Activated gamma-delta T cell treated with anti-CD3 and anti-CD28 coated beads, Interleukin-2, amount 50 U/mL, for 16 hours (primary cell): Measurements from ENCODE around the gene PNMA8B.
A peak's percentile ranks its signal among the peaks of the same experiment; 100 is the strongest.
"Not testable (repeated sequence)": the region's sequence is repeated elsewhere in the genome, so short reads cannot be mapped to it uniquely, and the experiment has no call there.

ENCODE experiments used
- DNase-seq: peaks from one replicate; pipeline ENCODE4 v3.0.0-alpha.2; 2020; ENCODE audit warnings: low read depth

The PNMA8B gene, protein sequence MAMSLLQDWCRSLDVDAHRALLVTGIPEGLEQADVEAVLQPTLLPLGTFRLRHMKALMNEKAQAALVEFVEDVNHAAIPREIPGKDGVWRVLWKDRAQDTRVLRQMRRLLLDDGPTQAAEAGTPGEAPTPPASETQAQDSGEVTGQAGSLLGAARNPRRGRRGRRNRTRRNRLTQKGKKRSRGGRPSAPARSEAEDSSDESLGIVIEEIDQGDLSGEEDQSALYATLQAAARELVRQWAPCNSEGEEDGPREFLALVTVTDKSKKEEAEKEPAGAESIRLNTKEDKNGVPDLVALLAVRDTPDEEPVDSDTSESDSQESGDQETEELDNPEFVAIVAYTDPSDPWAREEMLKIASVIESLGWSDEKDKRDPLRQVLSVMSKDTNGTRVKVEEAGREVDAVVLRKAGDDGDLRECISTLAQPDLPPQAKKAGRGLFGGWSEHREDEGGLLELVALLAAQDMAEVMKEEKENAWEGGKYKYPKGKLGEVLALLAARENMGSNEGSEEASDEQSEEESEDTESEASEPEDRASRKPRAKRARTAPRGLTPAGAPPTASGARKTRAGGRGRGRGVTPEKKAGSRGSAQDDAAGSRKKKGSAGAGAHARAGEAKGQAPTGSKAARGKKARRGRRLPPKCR

DNA sequence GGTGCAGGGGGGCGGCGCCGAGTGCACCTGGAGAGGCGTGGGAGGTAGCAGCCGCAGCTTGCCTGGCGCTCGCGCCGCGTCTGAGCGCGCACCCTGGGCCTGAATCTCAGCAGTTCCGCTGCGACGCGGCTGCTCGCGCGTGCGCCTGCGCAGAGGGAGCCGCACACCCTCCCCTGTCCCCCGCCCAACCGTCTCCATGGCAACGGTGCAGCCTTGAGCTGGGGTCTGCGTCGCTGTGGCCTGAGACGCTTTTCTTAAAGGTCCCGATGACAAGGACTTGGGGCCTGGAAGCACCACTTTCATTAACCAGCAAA is at the start of gene PNMA8B:
Gene PNMA8B, minus strand, starts transcription at position 82 of the 314 bp plus-strand sequence. CDS start 402 bp downstream, outside the sequence.
- no peak for DNase-seq

DNA sequence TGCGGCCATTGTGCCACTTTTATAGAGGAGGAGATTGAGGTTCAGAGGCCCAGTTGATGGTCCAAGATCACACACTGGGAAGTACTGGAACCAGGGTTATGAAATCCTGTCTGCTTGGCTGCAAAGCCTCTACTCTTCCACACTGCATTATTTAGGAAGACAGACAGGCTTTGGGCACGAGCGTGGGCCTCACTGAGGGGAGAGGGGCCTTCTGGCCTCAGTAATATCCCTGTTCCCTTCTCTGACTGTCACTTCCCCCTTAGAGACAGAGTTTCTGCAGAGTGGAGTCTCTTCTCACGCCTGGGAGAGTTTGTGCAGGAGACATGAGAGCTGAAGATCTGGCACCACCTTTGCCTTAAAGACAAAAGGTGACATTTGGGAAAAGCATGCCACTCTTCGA is 49.0 kb upstream of the PNMA8B start:
- DNase-seq: no peak

DNA sequence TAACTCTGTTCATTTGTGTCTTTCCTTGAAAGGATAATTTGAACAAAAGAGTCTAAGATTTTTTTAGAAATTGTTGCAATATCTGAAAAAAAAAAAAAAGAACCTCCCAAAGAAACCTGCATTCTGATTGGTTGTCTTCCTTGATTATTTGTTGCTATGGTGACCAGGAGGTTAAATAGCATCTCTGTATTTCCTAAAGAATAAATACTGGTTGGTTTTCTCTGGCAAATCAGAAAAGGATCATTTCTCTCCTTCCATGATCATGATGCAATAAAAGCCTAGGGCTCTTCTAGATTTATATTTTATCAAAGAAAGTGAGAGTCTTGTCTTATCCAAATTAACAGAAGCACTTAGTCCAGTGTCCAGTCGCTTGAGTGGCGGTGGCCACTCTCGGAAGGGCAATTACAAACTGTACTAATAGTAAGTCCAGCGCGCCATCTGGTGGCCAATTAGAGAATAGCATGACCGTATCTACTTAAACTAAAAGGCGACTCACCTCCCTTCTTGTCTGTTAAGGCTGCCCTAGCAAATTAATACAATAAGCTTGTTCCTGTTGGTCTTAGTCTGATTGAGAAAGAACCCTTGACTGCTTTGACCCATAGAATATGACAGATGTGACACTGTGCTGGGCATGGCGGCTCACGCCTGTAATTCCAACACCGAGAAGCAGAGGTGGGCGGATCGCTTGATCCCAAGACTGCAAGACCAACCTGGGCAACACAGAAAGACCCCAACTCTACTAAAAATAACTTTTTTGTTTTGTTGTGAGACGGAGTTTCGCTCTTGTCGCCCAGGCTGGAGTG is 47.0 kb upstream of the PNMA8B start:
- DNase-seq: peak; percentile 79

DNA sequence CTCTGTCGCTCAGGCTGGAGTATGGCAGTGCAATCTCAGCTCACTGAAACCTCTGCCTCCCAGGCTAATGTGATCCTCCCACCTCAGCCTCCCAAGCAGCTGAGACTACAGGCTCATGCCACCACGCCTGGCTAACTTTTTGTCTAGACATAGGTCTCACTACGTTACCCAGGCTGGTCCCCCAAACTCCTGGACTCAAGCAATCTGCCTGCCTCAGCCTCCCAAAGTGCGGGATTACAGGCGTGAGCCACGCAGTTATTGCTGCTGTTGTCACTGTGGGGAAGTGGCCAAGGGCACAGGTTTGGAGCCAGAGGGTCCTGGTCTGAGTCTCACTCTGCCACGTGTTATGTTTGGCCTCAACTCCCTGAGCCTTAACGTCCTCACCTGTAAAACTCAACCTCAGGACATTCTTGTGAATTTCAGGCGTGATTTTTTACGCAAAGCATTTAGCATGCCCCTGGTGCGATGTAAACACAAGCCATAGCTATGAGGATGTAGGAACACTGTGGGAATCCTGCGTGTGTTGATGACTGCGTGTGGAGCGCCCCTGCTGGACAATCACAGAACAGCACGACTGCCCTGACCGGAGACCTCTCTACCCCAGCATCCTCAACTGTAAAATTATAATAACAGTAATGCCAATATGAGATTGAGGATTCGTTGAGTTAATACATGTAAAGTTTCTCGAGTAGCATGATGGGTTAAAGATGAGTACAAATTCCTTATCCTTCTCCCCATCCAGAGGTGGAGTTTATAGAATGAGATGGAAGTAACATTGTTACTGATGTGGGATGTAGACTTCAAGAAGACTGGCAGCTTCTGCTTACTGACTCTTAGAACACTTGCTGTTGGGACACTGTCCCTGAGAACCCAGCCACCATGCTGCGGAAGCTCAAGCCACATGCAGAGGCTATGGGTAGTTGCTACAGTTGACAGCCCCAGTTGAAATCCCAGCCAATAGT is 41.8 kb upstream of the PNMA8B start:
- DNase-seq: peak; percentile 46

DNA sequence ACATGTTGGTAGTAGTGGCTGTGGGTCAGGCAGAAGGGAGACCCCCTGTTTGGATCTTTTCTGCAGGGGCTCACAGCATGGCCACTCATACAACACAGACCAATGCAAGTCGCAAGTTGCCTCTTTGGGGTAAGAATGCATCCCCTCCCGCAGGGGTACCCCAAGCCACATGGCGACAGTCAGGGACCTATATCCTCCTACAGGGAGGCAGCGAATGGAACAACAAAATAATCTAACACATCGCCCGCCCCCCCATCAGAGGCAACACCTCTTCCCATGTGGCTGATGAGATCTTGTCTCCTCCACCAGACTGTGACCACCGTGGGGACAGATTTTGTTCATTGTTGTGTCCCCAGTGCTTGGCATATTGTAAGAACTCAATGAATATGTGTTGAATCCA is 40.7 kb upstream of the PNMA8B start:
- DNase-seq: no peak

DNA sequence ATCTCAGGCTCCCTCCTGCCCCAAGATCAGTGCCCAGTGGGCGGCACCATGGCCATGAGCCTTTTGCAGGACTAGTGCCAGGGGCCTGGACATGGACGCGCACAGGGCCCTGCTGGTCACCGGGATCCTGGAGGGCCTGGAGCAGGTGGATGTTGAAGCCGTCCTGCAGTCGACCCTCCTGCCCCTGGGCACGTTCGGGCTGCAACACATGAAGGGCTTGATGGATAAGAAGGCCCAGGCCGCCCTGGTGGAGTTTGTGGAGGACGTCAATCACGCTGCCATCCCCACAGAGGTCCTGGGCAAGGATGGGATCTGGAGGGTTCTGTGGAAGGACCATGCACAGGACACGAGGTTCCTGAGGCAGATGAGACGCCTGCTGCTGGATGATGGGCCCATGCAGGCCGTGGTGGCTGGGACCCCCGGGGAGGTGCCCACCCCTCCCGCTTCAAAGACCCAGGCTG is 38.0 kb upstream of the PNMA8B start:
- DNase-seq: no peak

DNA sequence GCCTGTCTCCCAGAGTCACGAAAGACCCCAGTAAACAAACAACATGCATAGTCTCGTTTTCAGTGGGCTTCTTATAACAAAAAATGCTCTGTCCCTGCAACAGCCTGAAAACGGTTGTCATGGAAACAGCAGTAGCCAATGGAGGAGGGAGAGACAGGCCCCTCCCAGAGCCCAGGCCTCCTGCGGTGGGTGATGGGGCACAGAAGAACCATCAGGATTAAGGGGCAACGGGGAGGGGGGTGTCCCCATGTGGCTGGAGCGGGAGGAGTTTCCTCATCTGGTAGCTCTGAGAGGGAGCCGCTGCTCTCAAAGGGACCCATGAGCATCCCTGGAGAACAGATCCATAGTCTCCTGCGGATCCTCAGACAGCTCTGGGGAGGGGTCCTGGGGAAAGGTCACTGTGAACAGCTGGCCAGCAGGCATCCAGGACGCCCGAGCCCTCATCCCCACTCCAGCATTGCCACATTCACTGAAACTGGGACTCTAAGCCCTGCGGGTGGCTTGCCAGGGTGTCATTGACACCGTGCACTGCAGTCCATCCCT is 37.5 kb upstream of the PNMA8B start:
- no peak for DNase-seq

DNA sequence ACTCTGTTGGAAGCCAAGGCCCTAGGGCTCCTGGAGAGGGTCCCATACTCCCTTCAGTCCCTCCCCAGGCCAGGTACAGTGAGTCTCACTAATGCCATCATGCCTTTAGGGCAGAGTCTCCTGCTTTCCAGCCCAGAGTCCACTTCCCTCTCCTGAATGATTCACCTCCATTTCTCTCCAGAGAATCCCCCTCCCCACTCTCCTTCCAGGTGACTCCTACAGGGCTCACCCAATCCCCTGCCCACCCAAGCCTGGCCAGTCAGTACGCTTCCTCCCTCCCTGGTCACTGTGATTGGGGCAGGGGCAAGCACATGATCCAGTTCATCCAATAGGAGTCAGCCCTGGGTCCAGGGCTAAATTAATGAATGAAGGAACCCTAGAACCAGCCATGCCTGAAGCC is 35.0 kb upstream of the PNMA8B start:
- DNase-seq: no peak

DNA sequence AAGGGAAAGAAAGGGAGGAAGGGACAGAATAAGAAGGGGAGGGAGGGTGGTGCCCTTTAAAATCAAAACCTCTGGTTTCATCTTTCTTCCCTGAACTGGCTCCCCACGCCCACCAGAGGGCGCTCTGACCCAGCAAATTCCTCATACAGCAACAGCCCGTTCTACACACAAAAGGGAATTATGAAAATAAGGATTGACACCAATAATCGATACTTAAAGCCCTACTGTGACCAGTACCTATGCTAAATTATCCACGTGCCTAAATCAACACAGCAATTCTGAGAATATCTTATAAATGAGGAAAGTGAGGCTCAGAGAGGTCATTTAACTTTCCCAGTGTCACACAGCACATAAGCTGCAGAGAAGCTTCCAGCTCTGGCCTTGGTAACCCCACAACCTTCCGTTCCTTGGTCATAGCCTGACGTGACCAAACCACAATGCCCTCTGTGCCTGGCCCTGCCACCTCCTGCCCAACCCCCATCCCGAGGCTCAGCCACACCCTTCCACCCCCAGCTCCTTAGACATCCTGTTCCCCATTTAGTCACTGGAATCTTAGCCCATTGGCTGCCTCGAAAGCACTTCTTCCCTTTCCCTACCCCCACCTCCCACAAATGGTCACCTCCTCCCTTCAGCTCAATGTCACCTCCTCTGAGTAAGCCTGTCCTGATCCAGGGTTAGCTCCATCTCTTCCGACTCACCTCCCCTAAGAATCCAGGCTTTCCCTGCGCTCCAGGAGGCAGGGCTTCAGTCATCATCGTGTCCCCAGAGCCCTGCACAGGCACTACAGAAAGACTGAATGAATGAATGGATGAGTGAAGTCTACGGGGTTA is 34.2 kb upstream of the PNMA8B start:
- peak; percentile 71 for DNase-seq

DNA sequence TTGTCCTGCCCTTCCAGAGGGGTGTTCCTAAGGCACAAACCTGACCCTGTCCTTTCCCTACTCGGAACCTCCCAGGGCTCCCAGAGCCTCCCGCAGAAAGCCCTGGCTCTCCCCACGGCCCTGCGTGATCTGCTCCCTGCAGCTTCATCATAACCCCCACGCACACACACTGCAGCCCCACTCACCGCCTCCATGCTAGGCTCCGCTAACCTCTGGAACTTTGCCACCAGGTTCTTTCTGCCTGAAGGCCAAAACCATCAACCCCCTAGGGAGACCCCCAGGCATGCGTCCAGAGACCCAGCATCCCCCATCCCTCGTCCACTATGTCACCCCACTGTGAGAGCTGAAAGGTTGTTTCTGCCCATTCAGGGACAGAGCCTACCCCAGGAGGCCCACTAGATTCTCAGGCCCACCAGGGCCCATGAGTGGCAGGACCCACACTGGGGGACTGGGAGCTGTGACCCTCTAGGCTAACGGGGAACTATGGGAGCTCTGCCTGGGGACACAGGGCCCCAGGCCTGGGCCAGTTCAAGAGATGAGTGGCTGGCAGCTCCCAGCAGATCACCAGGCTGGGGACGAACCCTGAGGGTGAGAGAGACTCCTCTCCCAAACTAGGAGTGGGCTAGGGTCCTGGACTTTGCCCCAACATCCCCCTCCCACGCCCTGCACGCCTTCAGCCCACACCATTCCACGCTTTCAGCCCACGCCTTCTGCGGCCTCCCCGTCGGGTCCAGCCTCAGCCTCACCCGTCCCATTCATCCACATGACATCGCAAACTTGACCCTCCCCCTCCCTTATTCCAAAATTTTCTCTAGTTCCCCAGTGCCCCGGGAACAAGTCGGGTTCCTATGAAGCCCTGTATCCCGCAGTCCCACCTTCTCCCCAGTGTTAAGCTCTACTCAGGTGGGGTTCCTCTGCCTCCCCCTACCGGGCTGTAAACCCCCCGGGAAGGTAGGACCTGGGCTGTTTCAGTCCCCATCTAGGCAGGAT is 33.2 kb upstream of the PNMA8B start:
- no peak for DNase-seq

DNA sequence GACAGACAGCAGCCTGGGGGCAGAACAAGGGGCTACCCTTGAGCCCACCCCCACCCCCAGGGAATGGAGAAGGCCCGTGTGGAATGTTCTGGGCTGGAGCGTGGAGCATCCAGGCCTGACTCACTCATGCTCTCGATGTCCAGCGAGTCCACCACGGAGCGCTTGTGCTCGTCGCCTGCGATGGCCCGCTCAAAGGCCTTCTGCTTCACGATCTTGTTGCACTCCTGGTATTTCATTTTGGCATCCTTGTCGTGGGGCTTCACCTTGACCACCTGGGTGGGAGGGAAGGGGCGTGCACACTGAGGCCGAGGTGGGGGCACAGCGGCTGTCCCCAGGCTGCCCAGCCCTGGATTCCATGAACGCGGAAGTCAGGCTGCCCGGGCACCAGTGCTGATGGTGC is 31.1 kb upstream of the PNMA8B start:
- not testable (repeated sequence) for DNase-seq

DNA sequence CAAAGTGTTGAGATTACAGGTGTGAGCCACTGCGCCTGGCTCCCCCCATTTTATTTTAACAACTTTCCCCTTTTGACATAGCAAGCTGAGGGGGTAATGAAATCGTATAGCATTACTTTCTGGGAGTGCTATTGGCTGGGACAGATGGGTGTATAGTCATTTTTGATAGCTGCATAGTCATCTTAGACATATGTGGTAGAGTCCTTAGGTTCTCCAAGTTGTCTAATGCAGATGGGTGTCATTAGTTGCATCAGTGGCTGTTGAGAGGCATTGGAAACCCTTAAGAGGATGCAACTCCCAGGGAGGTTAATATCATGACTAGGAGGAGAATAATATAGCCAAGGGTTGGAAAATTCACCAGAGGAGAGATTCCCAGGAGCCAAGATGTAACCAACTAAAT is 28.6 kb upstream of the PNMA8B start:
- no peak for DNase-seq

DNA sequence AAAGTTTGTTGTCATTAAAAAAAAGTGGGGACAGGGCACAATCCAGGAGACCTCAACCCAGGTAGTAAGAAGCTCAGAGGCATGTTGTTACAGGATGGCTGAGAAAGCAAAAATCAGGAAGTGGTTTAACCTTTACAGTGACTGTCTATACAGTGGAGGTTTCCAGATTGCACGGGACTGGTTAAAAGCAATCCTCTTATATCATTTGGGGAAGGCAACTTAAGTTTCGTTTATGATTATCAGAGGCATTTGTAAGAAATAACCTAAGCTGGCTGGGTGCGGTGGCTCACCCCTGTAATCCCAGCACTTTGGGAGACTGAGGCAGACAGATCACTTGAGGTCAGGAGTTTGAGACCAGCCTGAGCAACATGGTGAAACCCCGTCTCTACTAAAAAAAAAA is 27.3 kb upstream of the PNMA8B start:
- DNase-seq: not testable (repeated sequence)

DNA sequence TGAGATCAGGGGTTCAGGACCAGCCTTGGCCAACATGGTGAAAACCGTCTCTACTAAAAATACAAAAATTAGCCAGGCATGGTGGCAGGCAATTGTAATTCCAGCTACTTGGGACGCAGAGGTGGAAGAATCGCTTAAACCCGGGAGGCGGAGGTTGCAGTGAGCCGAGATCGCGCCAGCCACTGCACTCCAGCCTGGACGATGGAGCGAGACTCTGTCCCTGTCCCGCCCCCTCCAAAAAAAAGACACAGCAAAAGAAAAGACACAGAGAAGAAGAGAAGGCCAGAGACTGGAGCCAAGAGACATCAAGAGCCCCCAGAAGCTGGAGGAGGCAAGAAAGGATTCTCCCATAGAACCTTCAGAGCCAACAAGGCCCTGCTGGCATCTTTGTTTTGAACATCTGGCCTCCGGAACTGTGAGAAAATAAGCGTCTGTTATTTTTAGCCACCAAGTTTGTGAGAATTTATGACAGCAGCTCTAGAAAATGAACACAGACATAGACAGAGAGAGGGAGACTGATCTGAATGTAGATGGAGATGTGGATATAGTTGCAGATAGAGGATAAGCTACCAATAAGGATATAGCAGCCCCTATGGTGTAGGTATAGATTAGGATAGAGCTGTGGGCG is 25.7 kb upstream of the PNMA8B start:
- DNase-seq: no peak

DNA sequence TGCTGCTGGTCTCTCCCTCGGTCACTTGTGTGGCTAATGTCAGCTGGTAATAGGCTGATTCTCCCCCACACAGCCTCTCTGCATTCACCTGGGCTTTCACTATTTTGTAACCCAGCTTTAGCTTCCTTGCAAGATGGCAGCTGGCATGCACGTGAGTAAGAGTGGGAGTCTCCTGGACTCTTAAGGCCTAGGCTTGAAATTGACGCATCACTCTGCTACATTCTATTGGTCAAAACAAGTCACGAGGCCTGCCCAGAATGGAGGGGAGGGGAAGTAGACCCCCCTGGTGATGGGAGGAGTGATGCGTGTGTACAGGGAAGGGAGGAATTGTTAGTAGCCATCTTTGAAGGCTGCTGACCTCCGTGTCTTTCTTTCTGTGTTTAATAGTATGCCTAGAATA is 24.9 kb upstream of the PNMA8B start:
- no peak for DNase-seq

DNA sequence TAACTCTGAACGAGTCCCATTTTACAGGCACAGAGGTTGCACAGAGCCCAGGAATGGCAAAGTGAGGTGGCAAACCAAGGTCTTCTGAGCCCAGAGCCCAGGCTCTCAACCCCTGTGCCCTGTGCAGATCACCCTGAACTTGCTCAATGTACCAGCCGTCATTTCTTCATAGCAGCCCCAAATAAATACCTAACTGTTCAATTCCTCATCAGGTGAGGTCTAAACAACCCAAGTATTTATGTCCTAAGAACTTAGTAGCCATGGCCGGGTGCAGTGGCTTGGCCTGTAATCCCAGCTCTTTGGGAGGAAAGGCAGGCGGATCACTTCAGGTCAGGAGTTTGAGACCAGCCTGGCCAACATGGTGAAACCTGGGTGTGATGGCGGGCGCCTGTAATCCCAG is 21.8 kb upstream of the PNMA8B start:
- DNase-seq: no peak

DNA sequence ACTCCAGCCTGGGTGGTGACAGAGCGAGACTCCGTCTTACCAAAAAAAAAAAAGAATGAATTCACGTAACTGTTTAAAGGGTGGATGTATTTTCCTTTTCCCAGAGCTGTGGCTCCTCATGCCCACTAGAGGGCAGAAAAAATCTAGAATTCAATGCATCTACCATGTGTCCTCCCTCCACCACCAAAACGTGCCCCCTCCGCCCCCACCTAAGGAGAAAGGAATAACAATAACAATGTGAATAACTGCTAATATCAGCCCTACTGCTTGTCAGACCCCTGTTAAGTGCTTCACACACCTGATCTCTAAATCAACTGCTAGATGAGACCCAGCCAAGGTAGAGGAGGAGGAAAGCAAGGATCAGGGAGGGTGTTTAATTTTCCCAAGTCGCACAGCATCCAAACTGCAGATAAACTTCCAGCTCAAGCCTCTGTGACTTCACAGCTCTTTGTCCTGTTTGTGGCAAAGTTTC is 20.2 kb upstream of the PNMA8B start:
- no peak for DNase-seq

DNA sequence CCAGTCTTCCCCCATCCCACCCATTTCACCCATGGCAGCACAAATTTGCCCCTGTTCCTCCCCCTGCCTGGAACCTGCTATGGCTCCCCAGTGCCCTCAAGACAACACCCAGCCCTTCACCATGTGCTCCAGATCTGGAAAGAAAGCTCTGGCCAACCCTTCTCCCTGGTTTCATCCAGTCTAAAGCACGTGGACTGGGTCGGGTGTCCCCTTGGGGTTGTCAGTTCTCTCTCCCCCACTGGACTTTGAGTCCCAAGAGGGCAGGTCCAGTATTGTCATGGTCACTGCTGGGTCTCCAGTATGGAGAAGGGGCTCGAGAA is 19.6 kb upstream of the PNMA8B start:
- no peak for DNase-seq
